Mesendoderm (in vitro differentiated cells): ENCODE measurements around the gene PREX1.

Experiments
- DNase-seq: peaks from one replicate; pipeline ENCODE4 v3.0.0; 2013
- H2AK5ac ChIP-seq: 2 replicates; pipeline ENCODE4 v1.6.1; 2013; ENCODE audit warnings: low read length, inconsistent platforms
- H2BK120ac ChIP-seq: 2 replicates; pipeline ENCODE4 v1.6.1; 2013; ENCODE audit warnings: low read depth, mild to moderate bottlenecking, low read length, moderate library complexity, mixed read lengths
- H2BK15ac ChIP-seq: replicated peaks from 2 replicates; pipeline ENCODE4 v1.6.1; 2013; ENCODE audit warnings: low read depth, mild to moderate bottlenecking, moderate library complexity
- H2BK5ac ChIP-seq: 2 replicates; pipeline ENCODE4 v1.6.1; 2013; ENCODE audit warnings: low read length, inconsistent platforms
- H3K18ac ChIP-seq: 2 replicates; pipeline ENCODE4 v1.6.1; 2013; ENCODE audit warnings: mild to moderate bottlenecking, low read length, mixed read lengths
- H3K23ac ChIP-seq: one replicate; pipeline ENCODE4 v1.6.1; 2013; ENCODE audit warnings: low read length
- H3K27ac ChIP-seq: 2 replicates; pipeline ENCODE4 v1.5.1; 2013; ENCODE audit warnings: low read depth, mild to moderate bottlenecking, inconsistent platforms, low read length, moderate library complexity
- H3K27me3 ChIP-seq: 2 replicates; pipeline ENCODE4 v1.6.1; 2013; ENCODE audit warnings: low read length, control low read depth, mild to moderate bottlenecking, inconsistent platforms; ENCODE audit not compliant: insufficient read depth, poor library complexity
- H3K36me3 ChIP-seq: 2 replicates; pipeline ENCODE4 v1.6.1; 2013; ENCODE audit warnings: low read length, inconsistent platforms; ENCODE audit not compliant: control insufficient read depth, insufficient read depth
- H3K4ac ChIP-seq: one replicate; pipeline ENCODE4 v1.6.1; 2013; ENCODE audit warnings: low read depth, mild to moderate bottlenecking, low read length, moderate library complexity
- H3K4me1 ChIP-seq: 2 replicates; pipeline ENCODE4 v1.6.1; 2013; ENCODE audit warnings: low read depth, low read length, inconsistent platforms; ENCODE audit not compliant: control insufficient read depth
- H3K4me2 ChIP-seq: 2 replicates; pipeline ENCODE4 v1.6.1; 2013; ENCODE audit warnings: low read length
- H3K4me3 ChIP-seq: 2 replicates; pipeline ENCODE4 v1.5.1; 2013; ENCODE audit warnings: mild to moderate bottlenecking, low read length
- H3K56ac ChIP-seq: one replicate; pipeline ENCODE4 v1.6.1; 2013; ENCODE audit warnings: low read length
- H3K79me1 ChIP-seq: 2 replicates; pipeline ENCODE4 v1.6.1; 2013; ENCODE audit warnings: low read length, inconsistent platforms
- H3K79me2 ChIP-seq: 2 replicates; pipeline ENCODE4 v1.6.1; 2013; ENCODE audit warnings: mild to moderate bottlenecking, low read length; ENCODE audit not compliant: control insufficient read depth, insufficient read depth
- H3K9ac ChIP-seq: 2 replicates; pipeline ENCODE4 v1.6.1; 2013; ENCODE audit warnings: low read length, inconsistent platforms
- H4K5ac ChIP-seq: one replicate; pipeline ENCODE4 v1.6.1; 2013; ENCODE audit warnings: low read length
- H4K8ac ChIP-seq: one replicate; pipeline ENCODE4 v1.6.1; 2013; ENCODE audit warnings: low read depth, mild to moderate bottlenecking, control low read depth, low read length, moderate library complexity
- WGBS: extraction: QIAGEN DNeasy Blood & Tissue Kit; methylation state at CpG from one replicate; pipeline ENCODE4 v1.1.7; 2013; ENCODE audit warnings: low lambda C conversion rate, missing lambda C conversion rate; ENCODE audit not compliant: insufficient coverage; ENCODE audit errors: extremely low coverage; 5-methylcytosine and 5-hydroxymethylcytosine counted together

The PREX1 gene

GRCh38 chr20:48676795-48677460, 150.9 kb downstream of the PREX1 start:
- no peak overlapping the region for H3K4me3 ChIP-seq
- H3K4ac ChIP-seq, result no peak overlapping the region
- H2AK5ac ChIP-seq, result no peak overlapping the region
- no peaks in the 10 kb centered on the region for H3K79me1 ChIP-seq
- peaks cover 11% of the 10 kb centered on the region for H3K36me3 ChIP-seq
- H4K8ac ChIP-seq, result no peak overlapping the region
- H3K27ac ChIP-seq, result no peak overlapping the region
- H3K23ac ChIP-seq, result no peak overlapping the region
- no peak overlapping the region for H2BK120ac ChIP-seq
- H3K4me2 ChIP-seq, result no peak overlapping the region
- no peak overlapping the region for H2BK15ac ChIP-seq
- H2BK5ac ChIP-seq, result no peak overlapping the region
- H3K9ac ChIP-seq, result no peak overlapping the region
- no peaks in the 10 kb centered on the region for H3K79me2 ChIP-seq
- no peak overlapping the region for H3K56ac ChIP-seq
- no peak overlapping the region for H3K18ac ChIP-seq
- no peak overlapping the region for H4K5ac ChIP-seq
- no peak for DNase-seq
- H3K27me3 ChIP-seq, result no peaks in the 10 kb centered on the region
- WGBS, result no CpG with 5 or more reads among the region's 12 CpGs
- H3K4me1 ChIP-seq, result no peaks in the 10 kb centered on the region

GRCh38 chr20:48676125-48676524, 151.7 kb downstream of the PREX1 start:
- Histone ChIP-seq H4K5ac (no peak overlapping the region), H3K27me3 (no peaks in the 10 kb centered on the region), H3K27ac (no peak overlapping the region), H3K56ac (no peak overlapping the region), H3K18ac (no peak overlapping the region), H3K4me2 (no peak overlapping the region), H3K4me3 (no peak overlapping the region), H3K4ac (no peak overlapping the region), H3K36me3 (peaks cover 11% of the 10 kb centered on the region), H2AK5ac (no peak overlapping the region), H2BK120ac (no peak overlapping the region), H3K4me1 (no peaks in the 10 kb centered on the region), H3K79me1 (no peaks in the 10 kb centered on the region), H2BK5ac (no peak overlapping the region), H4K8ac (no peak overlapping the region), H3K79me2 (no peaks in the 10 kb centered on the region), H3K23ac (no peak overlapping the region), H3K9ac (no peak overlapping the region), H2BK15ac (no peak overlapping the region)
- no CpG with 5 or more reads among the region's 9 CpGs for WGBS
- DNase-seq, result no peak

GRCh38 chr20:48674461-48674860, 153.3 kb downstream of the PREX1 start:
- H2AK5ac ChIP-seq, result no peak overlapping the region

GRCh38 chr20:48673507-48673906, 154.3 kb downstream of the PREX1 start:
- no CpG with 5 or more reads among the region's 4 CpGs for WGBS
- Histone ChIP-seq H2BK120ac (no peak overlapping the region), H3K79me2 (no peaks in the 10 kb centered on the region), H2BK15ac (no peak overlapping the region), H3K4ac (no peak overlapping the region), H3K56ac (no peak overlapping the region), H2AK5ac (no peak overlapping the region), H2BK5ac (no peak overlapping the region), H3K18ac (no peak overlapping the region), H3K4me2 (no peak overlapping the region), H3K9ac (no peak overlapping the region), H4K8ac (no peak overlapping the region), H3K36me3 (peaks cover 5% of the 10 kb centered on the region), H3K4me1 (no peaks in the 10 kb centered on the region), H3K4me3 (no peak overlapping the region), H3K27ac (no peak overlapping the region), H3K79me1 (no peaks in the 10 kb centered on the region), H3K27me3 (no peaks in the 10 kb centered on the region), H3K23ac (no peak overlapping the region), H4K5ac (no peak overlapping the region)
- DNase-seq, result no peak

More at GRCh38 chr20:48674461-48674860, 153.3 kb downstream of the PREX1 start:
- Histone ChIP-seq H4K5ac (no peak overlapping the region), H3K4me1 (no peaks in the 10 kb centered on the region), H3K36me3 (peaks cover 11% of the 10 kb centered on the region), H3K79me1 (no peaks in the 10 kb centered on the region), H3K56ac (no peak overlapping the region), H3K27ac (no peak overlapping the region), H3K23ac (no peak overlapping the region), H3K4me2 (no peak overlapping the region), H2BK120ac (no peak overlapping the region), H3K18ac (no peak overlapping the region), H3K79me2 (no peaks in the 10 kb centered on the region), H3K4me3 (no peak overlapping the region), H3K4ac (no peak overlapping the region), H2BK15ac (no peak overlapping the region), H3K27me3 (no peaks in the 10 kb centered on the region), H2BK5ac (no peak overlapping the region), H4K8ac (no peak overlapping the region), H3K9ac (no peak overlapping the region)
- no peak for DNase-seq
- WGBS, result no CpG with 5 or more reads among the region's 3 CpGs

- no peak overlapping the region for H3K27ac ChIP-seq
- H3K9ac ChIP-seq, result no peak overlapping the region
- H3K23ac ChIP-seq, result no peak overlapping the region
- H3K79me1 ChIP-seq, result no peaks in the 10 kb centered on the region
- WGBS, result no CpG with 5 or more reads among the region's 8 CpGs
- no peaks in the 10 kb centered on the region for H3K79me2 ChIP-seq
- no peak for DNase-seq
- no peak overlapping the region for H3K4me3 ChIP-seq
- no peak overlapping the region for H3K18ac ChIP-seq
- H4K8ac ChIP-seq, result no peak overlapping the region
- no peaks in the 10 kb centered on the region for H3K4me1 ChIP-seq
- H3K56ac ChIP-seq, result no peak overlapping the region
- no peak overlapping the region for H2BK5ac ChIP-seq
- H3K36me3 ChIP-seq, result peaks cover 5% of the 10 kb centered on the region
- no peaks in the 10 kb centered on the region for H3K27me3 ChIP-seq
- H3K4me2 ChIP-seq, result no peak overlapping the region
- no peak overlapping the region for H3K4ac ChIP-seq
- H2BK15ac ChIP-seq, result no peak overlapping the region
- no peak overlapping the region for H4K5ac ChIP-seq
- no peak overlapping the region for H2BK120ac ChIP-seq
- no peak overlapping the region for H2AK5ac ChIP-seq
Observed at GRCh38 chr20:48672324-48672723, 155.5 kb downstream of the PREX1 start.

GRCh38 chr20:48671141-48671540, 156.7 kb downstream of the PREX1 start:
- H3K27ac ChIP-seq, result no peak overlapping the region
- no peaks in the 10 kb centered on the region for H3K79me1 ChIP-seq
- H4K8ac ChIP-seq, result no peak overlapping the region
- no peak overlapping the region for H2BK15ac ChIP-seq
- H3K4me3 ChIP-seq, result no peak overlapping the region
- no peak overlapping the region for H4K5ac ChIP-seq
- H2AK5ac ChIP-seq, result no peak overlapping the region
- no peaks in the 10 kb centered on the region for H3K4me1 ChIP-seq
- H3K4me2 ChIP-seq, result no peak overlapping the region
- no peak overlapping the region for H3K9ac ChIP-seq
- no peaks in the 10 kb centered on the region for H3K27me3 ChIP-seq
- no peak for DNase-seq
- no CpG with 5 or more reads among the region's 3 CpGs for WGBS
- no peak overlapping the region for H2BK120ac ChIP-seq
- H3K36me3 ChIP-seq, result peaks cover 3% of the 10 kb centered on the region
- H3K79me2 ChIP-seq, result no peaks in the 10 kb centered on the region
- no peak overlapping the region for H2BK5ac ChIP-seq
- H3K18ac ChIP-seq, result no peak overlapping the region
- H3K4ac ChIP-seq, result no peak overlapping the region
- no peak overlapping the region for H3K23ac ChIP-seq
- H3K56ac ChIP-seq, result no peak overlapping the region
